ENCODE measurements around the gene ETV5.
A peak's percentile ranks its signal among the peaks of the same experiment; 100 is the strongest.

ETV5 gene

GRCh38 chr3:186096290-186096689, 12.6 kb downstream of the ETV5 start:
- H3K27me3 ChIP-seq (replicated peaks in 2 of 5; ENCODE audit: control insufficient read depth in 4 of 5, insufficient read depth in 5 of 5, low read length in 4 of 5): no peaks in the 10 kb centered on the region
- no peak for DNase-seq
- POLR2A ChIA-PET: no interaction called here
- H3K4me1 ChIP-seq (ENCODE audit: control extremely low read depth in 1 of 4, control insufficient read depth in 4 of 4, insufficient read depth in 4 of 4, low read length in 3 of 4): peaks cover 0 to 29% (median 12%) of the 10 kb centered on the region in 4 experiments
- CTCF ChIA-PET: no interaction called here
- no peak overlapping the region for H3K4me3 ChIP-seq (ENCODE audit: control insufficient read depth in 1 of 7, extremely low read depth in 1 of 7, insufficient read depth in 4 of 7, low read depth in 2 of 7, low read length in 6 of 7)
- no peak overlapping the region for H3K27ac ChIP-seq (ENCODE audit: insufficient read depth in 1 of 2, low read depth in 1 of 2, low read length in 2 of 2, poor library complexity in 1 of 2, severe bottlenecking in 2 of 2)
- H3K36me3 ChIP-seq (ENCODE audit: control insufficient read depth in 4 of 4, insufficient read depth in 4 of 4, low read length in 3 of 4): no peaks in the 10 kb centered on the region
- WGBS (ENCODE audit: insufficient coverage): 94% methylated on average over 2 of the region's 2 CpGs
- H3K9me3 ChIP-seq (ENCODE audit: control extremely low read depth in 1 of 5, control insufficient read depth in 4 of 5, insufficient read depth in 2 of 5, low read depth in 1 of 5, low read length in 4 of 5): no peaks in the 10 kb centered on the region

- Histone ChIP-seq H3K9me3 (ENCODE audit: control extremely low read depth in 1 of 5, control insufficient read depth in 4 of 5, insufficient read depth in 2 of 5, low read depth in 1 of 5, low read length in 4 of 5) (no peaks in the 10 kb centered on the region), H3K27me3 (replicated peaks in 2 of 5; ENCODE audit: control insufficient read depth in 4 of 5, insufficient read depth in 5 of 5, low read length in 4 of 5) (no peaks in the 10 kb centered on the region), H3K4me1 (ENCODE audit: control extremely low read depth in 1 of 4, control insufficient read depth in 4 of 4, insufficient read depth in 4 of 4, low read length in 3 of 4) (peaks cover 0 to 29% (median 12%) of the 10 kb centered on the region in 4 experiments), H3K27ac (ENCODE audit: insufficient read depth in 1 of 2, low read depth in 1 of 2, low read length in 2 of 2, poor library complexity in 1 of 2, severe bottlenecking in 2 of 2) (no peak overlapping the region), H3K4me3 (ENCODE audit: control insufficient read depth in 1 of 7, extremely low read depth in 1 of 7, insufficient read depth in 4 of 7, low read depth in 2 of 7, low read length in 6 of 7) (no peak overlapping the region), H3K36me3 (ENCODE audit: control insufficient read depth in 4 of 4, insufficient read depth in 4 of 4, low read length in 3 of 4) (no peaks in the 10 kb centered on the region)
- ChIA-PET CTCF (interaction anchor here (0.9 kb wide), 1 partner anchor 14 kb away, joined by 3 read pairs; no protein-coding TSS in a partner anchor), POLR2A (no interaction called here)
- WGBS (ENCODE audit: insufficient coverage): 98% methylated on average over 6 of the region's 8 CpGs
- peak in 1 of 3 donors; percentile 23 for DNase-seq
These were observed 13.3 kb downstream of the ETV5 start for GRCh38 chr3:186095561-186096081.

GRCh38 chr3:186094696-186095425, 14.0 kb downstream of the ETV5 start:
- ChIA-PET POLR2A (no interaction called here), CTCF (interaction anchor here (0.9 kb wide), 1 partner anchor 13 kb away, joined by 3 read pairs; no protein-coding TSS in a partner anchor)
- H3K4me3 ChIP-seq (ENCODE audit: control insufficient read depth in 1 of 7, extremely low read depth in 1 of 7, insufficient read depth in 4 of 7, low read depth in 2 of 7, low read length in 6 of 7): no peak overlapping the region
- WGBS (ENCODE audit: insufficient coverage): 76% methylated on average over 3 of the region's 7 CpGs
- no peaks in the 10 kb centered on the region for H3K27me3 ChIP-seq (replicated peaks in 2 of 5; ENCODE audit: control insufficient read depth in 4 of 5, insufficient read depth in 5 of 5, low read length in 4 of 5)
- H3K4me1 ChIP-seq (ENCODE audit: control extremely low read depth in 1 of 4, control insufficient read depth in 4 of 4, insufficient read depth in 4 of 4, low read length in 3 of 4): peaks cover 0 to 29% (median 12%) of the 10 kb centered on the region in 4 experiments
- no peak for DNase-seq
- no peaks in the 10 kb centered on the region for H3K9me3 ChIP-seq (ENCODE audit: control extremely low read depth in 1 of 5, control insufficient read depth in 4 of 5, insufficient read depth in 2 of 5, low read depth in 1 of 5, low read length in 4 of 5)
- H3K27ac ChIP-seq (ENCODE audit: insufficient read depth in 1 of 2, low read depth in 1 of 2, low read length in 2 of 2, poor library complexity in 1 of 2, severe bottlenecking in 2 of 2): no peak overlapping the region
- no peaks in the 10 kb centered on the region for H3K36me3 ChIP-seq (ENCODE audit: control insufficient read depth in 4 of 4, insufficient read depth in 4 of 4, low read length in 3 of 4)

GRCh38 chr3:186094271-186094670, 14.6 kb downstream of the ETV5 start:
- 96% methylated on average over 3 of the region's 5 CpGs for WGBS (ENCODE audit: insufficient coverage)
- DNase-seq: no peak
- Histone ChIP-seq H3K36me3 (ENCODE audit: control insufficient read depth in 4 of 4, insufficient read depth in 4 of 4, low read length in 3 of 4) (no peaks in the 10 kb centered on the region), H3K4me1 (ENCODE audit: control extremely low read depth in 1 of 4, control insufficient read depth in 4 of 4, insufficient read depth in 4 of 4, low read length in 3 of 4) (peaks cover 0 to 29% (median 12%) of the 10 kb centered on the region in 4 experiments), H3K9me3 (ENCODE audit: control extremely low read depth in 1 of 5, control insufficient read depth in 4 of 5, insufficient read depth in 2 of 5, low read depth in 1 of 5, low read length in 4 of 5) (no peaks in the 10 kb centered on the region), H3K27me3 (replicated peaks in 2 of 5; ENCODE audit: control insufficient read depth in 4 of 5, insufficient read depth in 5 of 5, low read length in 4 of 5) (no peaks in the 10 kb centered on the region), H3K27ac (ENCODE audit: insufficient read depth in 1 of 2, low read depth in 1 of 2, low read length in 2 of 2, poor library complexity in 1 of 2, severe bottlenecking in 2 of 2) (no peak overlapping the region), H3K4me3 (ENCODE audit: control insufficient read depth in 1 of 7, extremely low read depth in 1 of 7, insufficient read depth in 4 of 7, low read depth in 2 of 7, low read length in 6 of 7) (no peak overlapping the region)
- CTCF ChIA-PET: no interaction called here
- POLR2A ChIA-PET: no interaction called here

- Histone ChIP-seq H3K27ac (ENCODE audit: insufficient read depth in 1 of 2, low read depth in 1 of 2, low read length in 2 of 2, poor library complexity in 1 of 2, severe bottlenecking in 2 of 2) (no peak overlapping the region), H3K9me3 (ENCODE audit: control extremely low read depth in 1 of 5, control insufficient read depth in 4 of 5, insufficient read depth in 2 of 5, low read depth in 1 of 5, low read length in 4 of 5) (no peaks in the 10 kb centered on the region), H3K36me3 (ENCODE audit: control insufficient read depth in 4 of 4, insufficient read depth in 4 of 4, low read length in 3 of 4) (no peaks in the 10 kb centered on the region), H3K4me3 (ENCODE audit: control insufficient read depth in 1 of 7, extremely low read depth in 1 of 7, insufficient read depth in 4 of 7, low read depth in 2 of 7, low read length in 6 of 7) (no peak overlapping the region), H3K27me3 (replicated peaks in 2 of 5; ENCODE audit: control insufficient read depth in 4 of 5, insufficient read depth in 5 of 5, low read length in 4 of 5) (no peaks in the 10 kb centered on the region), H3K4me1 (ENCODE audit: control extremely low read depth in 1 of 4, control insufficient read depth in 4 of 4, insufficient read depth in 4 of 4, low read length in 3 of 4) (peaks cover 0 to 29% (median 11%) of the 10 kb centered on the region in 4 experiments)
- DNase-seq: no peak
- 77% methylated on average over 4 of the region's 4 CpGs for WGBS (ENCODE audit: insufficient coverage)
- ChIA-PET CTCF (interaction anchor here (1.0 kb wide), 1 partner anchor 12 kb away, joined by 3 read pairs; no protein-coding TSS in a partner anchor), POLR2A (no interaction called here)
These were observed 15.5 kb downstream of the ETV5 start for GRCh38 chr3:186093271-186093900.

- Histone ChIP-seq H3K27me3 (replicated peaks in 2 of 5; ENCODE audit: control insufficient read depth in 4 of 5, insufficient read depth in 5 of 5, low read length in 4 of 5) (no peaks in the 10 kb centered on the region), H3K4me3 (ENCODE audit: control insufficient read depth in 1 of 7, extremely low read depth in 1 of 7, insufficient read depth in 4 of 7, low read depth in 2 of 7, low read length in 6 of 7) (no peak overlapping the region), H3K36me3 (ENCODE audit: control insufficient read depth in 4 of 4, insufficient read depth in 4 of 4, low read length in 3 of 4) (no peaks in the 10 kb centered on the region), H3K4me1 (ENCODE audit: control extremely low read depth in 1 of 4, control insufficient read depth in 4 of 4, insufficient read depth in 4 of 4, low read length in 3 of 4) (peaks cover 0 to 21% (median 3%) of the 10 kb centered on the region in 4 experiments), H3K9me3 (ENCODE audit: control extremely low read depth in 1 of 5, control insufficient read depth in 4 of 5, insufficient read depth in 2 of 5, low read depth in 1 of 5, low read length in 4 of 5) (no peaks in the 10 kb centered on the region), H3K27ac (ENCODE audit: insufficient read depth in 1 of 2, low read depth in 1 of 2, low read length in 2 of 2, poor library complexity in 1 of 2, severe bottlenecking in 2 of 2) (no peak overlapping the region)
- ChIA-PET CTCF (interaction anchor here (1.0 to 1.4 kb wide), 3 partner anchors 8 to 448 kb away, joined by 3 to 4 read pairs (median 4); no protein-coding TSS in a partner anchor), POLR2A (interaction anchor here (0.6 kb wide), 2 partner anchors 131 to 132 kb away, joined by 3 to 4 read pairs; no protein-coding TSS in a partner anchor)
- DNase-seq: no peak
- 99% methylated on average over 10 of the region's 10 CpGs for WGBS (ENCODE audit: insufficient coverage)
These were observed 16.4 kb downstream of the ETV5 start for GRCh38 chr3:186092360-186093070.
